ENCODE measurements around the gene MUC22.

MUC22 gene

DNA sequence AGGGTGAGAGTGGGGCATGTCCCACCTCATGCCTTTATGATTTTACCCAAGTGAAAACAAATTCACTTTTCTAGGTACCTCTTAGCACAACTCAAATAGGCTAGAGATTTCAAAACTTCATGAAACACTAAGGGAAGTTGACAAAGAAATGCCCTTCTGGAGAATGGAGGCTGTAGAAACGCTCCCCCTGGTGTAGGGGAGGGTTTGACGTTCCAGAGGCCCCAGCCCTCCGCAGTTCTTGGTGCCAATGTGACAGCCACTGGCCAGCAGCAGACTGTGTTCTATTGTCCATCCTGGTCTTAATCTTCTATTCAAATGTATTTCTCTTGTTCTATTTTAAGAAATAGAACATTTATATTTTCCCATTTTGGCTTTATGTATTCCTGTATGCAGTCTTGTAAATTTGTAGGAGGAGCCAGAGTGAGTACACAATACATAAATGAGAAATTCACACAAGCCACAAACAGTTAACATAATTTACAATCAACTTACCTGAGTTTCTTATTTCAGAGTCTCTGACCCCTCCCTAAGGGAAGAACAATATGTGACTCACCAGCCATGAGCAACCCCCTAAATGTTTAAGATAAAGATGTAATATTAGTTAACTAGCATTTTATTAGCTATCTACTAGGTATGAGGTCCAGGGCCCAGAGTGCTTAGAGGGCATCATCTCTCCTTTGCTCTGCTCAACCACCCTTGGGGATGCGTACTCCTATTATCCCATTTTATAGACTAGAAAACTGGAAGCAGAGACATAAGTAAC lies 35.6 kb upstream of the MUC22 start:
- H3K27me3 ChIP-seq (ENCODE audit: low read length) = no peaks in the 10 kb centered on the region
- no peaks in the 10 kb centered on the region for H3K9me3 ChIP-seq (ENCODE audit: insufficient read depth, low read length)
- no peak overlapping the region for H3K9ac ChIP-seq (ENCODE audit: low read length)
- no peak for TF ChIP-seq EZH2phosphoT487 (conservative IDR thresholded peaks at IDR 0.05; ENCODE audit: low read length)
- TF ChIP-seq, protein P1, sequence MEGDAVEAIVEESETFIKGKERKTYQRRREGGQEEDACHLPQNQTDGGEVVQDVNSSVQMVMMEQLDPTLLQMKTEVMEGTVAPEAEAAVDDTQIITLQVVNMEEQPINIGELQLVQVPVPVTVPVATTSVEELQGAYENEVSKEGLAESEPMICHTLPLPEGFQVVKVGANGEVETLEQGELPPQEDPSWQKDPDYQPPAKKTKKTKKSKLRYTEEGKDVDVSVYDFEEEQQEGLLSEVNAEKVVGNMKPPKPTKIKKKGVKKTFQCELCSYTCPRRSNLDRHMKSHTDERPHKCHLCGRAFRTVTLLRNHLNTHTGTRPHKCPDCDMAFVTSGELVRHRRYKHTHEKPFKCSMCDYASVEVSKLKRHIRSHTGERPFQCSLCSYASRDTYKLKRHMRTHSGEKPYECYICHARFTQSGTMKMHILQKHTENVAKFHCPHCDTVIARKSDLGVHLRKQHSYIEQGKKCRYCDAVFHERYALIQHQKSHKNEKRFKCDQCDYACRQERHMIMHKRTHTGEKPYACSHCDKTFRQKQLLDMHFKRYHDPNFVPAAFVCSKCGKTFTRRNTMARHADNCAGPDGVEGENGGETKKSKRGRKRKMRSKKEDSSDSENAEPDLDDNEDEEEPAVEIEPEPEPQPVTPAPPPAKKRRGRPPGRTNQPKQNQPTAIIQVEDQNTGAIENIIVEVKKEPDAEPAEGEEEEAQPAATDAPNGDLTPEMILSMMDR (IDR thresholded peaks at IDR 0.05; ENCODE audit: insufficient read depth, low read length, poor library complexity, severe bottlenecking) = no peak
- H2AFZ ChIP-seq (ENCODE audit: low read depth, low read length, severe bottlenecking) = no peak overlapping the region
- H3K36me3 ChIP-seq (ENCODE audit: low read length) = no peaks in the 10 kb centered on the region
- H3K4me3 ChIP-seq (ENCODE audit: insufficient read depth, low read length, poor library complexity, severe bottlenecking) = no peak overlapping the region
- H4K20me1 ChIP-seq (ENCODE audit: low read depth, low read length) = no peaks in the 10 kb centered on the region
- H3K9me2 ChIP-seq (replicated peaks; ENCODE audit: insufficient read depth, low read length) = no peaks in the 10 kb centered on the region
- H3F3A ChIP-seq (ENCODE audit: insufficient read depth) = no peaks in the 10 kb centered on the region
- no peak overlapping the region for H3K4me2 ChIP-seq (ENCODE audit: low read depth, low read length, poor library complexity, severe bottlenecking)
- H3K79me2 ChIP-seq (ENCODE audit: insufficient read depth, low read length) = no peaks in the 10 kb centered on the region
- no peak overlapping the region for H3K27ac ChIP-seq (ENCODE audit: low read depth, low read length)

DNA sequence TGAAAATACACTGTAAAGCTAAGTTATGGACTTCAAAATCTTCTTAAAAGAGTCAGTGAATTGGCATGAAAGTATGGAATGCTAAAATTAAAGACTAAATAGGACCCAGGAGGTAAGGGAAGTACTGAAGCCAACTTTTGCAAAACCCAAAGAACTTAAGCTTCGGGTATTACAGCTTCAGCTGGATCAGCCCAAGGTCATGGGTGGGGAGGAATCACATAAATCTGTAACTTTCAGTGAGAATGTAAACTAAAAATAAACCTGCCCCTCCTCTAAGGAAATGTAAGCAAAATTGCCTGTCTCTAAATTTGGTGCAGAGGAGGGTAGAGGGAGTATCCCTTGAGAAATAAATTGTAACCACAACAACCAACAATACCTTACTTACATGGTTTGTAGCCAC lies 31.1 kb upstream of the MUC22 start:
- no peaks in the 10 kb centered on the region for H3K79me2 ChIP-seq (ENCODE audit: insufficient read depth, low read length)
- no peak overlapping the region for H3K4me3 ChIP-seq (ENCODE audit: insufficient read depth, low read length, poor library complexity, severe bottlenecking)
- no peak overlapping the region for H3K9ac ChIP-seq (ENCODE audit: low read length)
- TF ChIP-seq, protein P1 (IDR thresholded peaks at IDR 0.05; ENCODE audit: insufficient read depth, low read length, poor library complexity, severe bottlenecking) = no peak
- TF ChIP-seq EZH2phosphoT487 (conservative IDR thresholded peaks at IDR 0.05; ENCODE audit: low read length) = no peak
- no peaks in the 10 kb centered on the region for H4K20me1 ChIP-seq (ENCODE audit: low read depth, low read length)
- H3K9me2 ChIP-seq (replicated peaks; ENCODE audit: insufficient read depth, low read length) = no peaks in the 10 kb centered on the region
- H2AFZ ChIP-seq (ENCODE audit: low read depth, low read length, severe bottlenecking) = no peak overlapping the region
- H3K27me3 ChIP-seq (ENCODE audit: low read length) = no peaks in the 10 kb centered on the region
- H3K4me2 ChIP-seq (ENCODE audit: low read depth, low read length, poor library complexity, severe bottlenecking) = no peak overlapping the region
- H3K9me3 ChIP-seq (ENCODE audit: insufficient read depth, low read length) = no peaks in the 10 kb centered on the region
- no peaks in the 10 kb centered on the region for H3F3A ChIP-seq (ENCODE audit: insufficient read depth)
- no peaks in the 10 kb centered on the region for H3K36me3 ChIP-seq (ENCODE audit: low read length)
- no peak overlapping the region for H3K27ac ChIP-seq (ENCODE audit: low read depth, low read length)

DNA sequence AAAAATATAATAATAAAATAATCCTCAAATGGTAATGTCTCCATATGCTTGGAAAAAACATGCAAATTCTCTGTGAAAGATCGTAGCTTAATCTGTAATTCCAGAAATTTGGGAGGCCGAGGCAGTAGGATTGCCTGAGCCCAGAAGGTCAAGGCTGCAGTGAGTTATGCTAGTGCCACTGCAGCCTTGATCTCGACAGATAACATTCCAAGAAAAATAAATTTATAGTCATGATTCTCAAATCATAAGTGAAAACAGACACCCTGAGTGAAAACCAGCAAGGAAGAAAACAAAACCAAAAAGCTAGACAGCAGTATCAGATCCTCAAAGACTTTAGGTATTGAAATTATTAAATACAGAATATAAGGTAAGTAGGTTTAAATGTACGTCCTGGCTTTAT lies 30.6 kb upstream of the MUC22 start:
- Histone ChIP-seq H3K27ac (ENCODE audit: low read depth, low read length) (no peak overlapping the region), H2AFZ (ENCODE audit: low read depth, low read length, severe bottlenecking) (no peak overlapping the region), H3F3A (ENCODE audit: insufficient read depth) (no peaks in the 10 kb centered on the region), H3K79me2 (ENCODE audit: insufficient read depth, low read length) (no peaks in the 10 kb centered on the region), H3K4me3 (ENCODE audit: insufficient read depth, low read length, poor library complexity, severe bottlenecking) (no peak overlapping the region), H4K20me1 (ENCODE audit: low read depth, low read length) (no peaks in the 10 kb centered on the region), H3K9ac (ENCODE audit: low read length) (no peak overlapping the region), H3K27me3 (ENCODE audit: low read length) (no peaks in the 10 kb centered on the region), H3K36me3 (ENCODE audit: low read length) (no peaks in the 10 kb centered on the region), H3K9me2 (replicated peaks; ENCODE audit: insufficient read depth, low read length) (no peaks in the 10 kb centered on the region), H3K4me2 (ENCODE audit: low read depth, low read length, poor library complexity, severe bottlenecking) (no peak overlapping the region), H3K9me3 (ENCODE audit: insufficient read depth, low read length) (no peaks in the 10 kb centered on the region)
- no peak for TF ChIP-seq EZH2phosphoT487 (conservative IDR thresholded peaks at IDR 0.05; ENCODE audit: low read length)
- TF ChIP-seq, protein P1 (IDR thresholded peaks at IDR 0.05; ENCODE audit: insufficient read depth, low read length, poor library complexity, severe bottlenecking) = no peak
